HepG2 (cell line): Measurements from ENCODE around the gene FRS2. TPM values are rescaled to one million over a fixed set of nuclear protein-coding genes. Genes with fewer than 3 reads are reported as not detected.

ENCODE experiments used
- ATAC-seq: fragments of 200-7000 bp; cut with Tn5 transposase; 3 replicates; pipeline ENCODE4 v1.9.1; 2020; ENCODE audit warnings: mild to moderate bottlenecking, moderate library complexity
- BruUV-seq: library from RNA; stranded (reverse); fragments of 400-500 nt; replicated peaks from 2 replicates; lab custom pipeline; 2021; lab: Mats Ljungman, UMichigan
- CTCF ChIA-PET: fragments of 300-600 bp; formaldehyde crosslinking; extraction: SDS; loops from one replicate; lab custom pipeline; 2021; ENCODE audit warnings: low total read pairs, inconsistent platforms, low intra/inter-chr PET ratio; lab: Yijun Ruan, JAX
- POLR2A ChIA-PET: fragments of 350-600 bp; sonication (Branson Sonifier 250); formaldehyde crosslinking; loops from one replicate; lab custom pipeline; 2020; ENCODE audit warnings: antibody characterized with exemption, inconsistent platforms; lab: Yijun Ruan, JAX
- DNase-seq: peaks from one replicate; pipeline ENCODE4 v3.0.0-alpha.2; 2015; ENCODE audit warnings: low spot score
- FAIRE-seq: peaks from 3 replicates; lab custom pipeline; 2011; peaks lifted over from hg19 to GRCh38; lab: Jason Lieb, UNC
- H2AFZ ChIP-seq: one replicate; pipeline ENCODE4 v1.6.1; 2011; ENCODE audit warnings: low read length, inconsistent platforms
- H3K27ac ChIP-seq: fragments of 300-600 bp; 3 replicates; pipeline ENCODE4 v1.8.0; 2011; ENCODE audit warnings: mixed run types, mild to moderate bottlenecking, mixed read lengths, low read length, inconsistent platforms; ENCODE audit not compliant: insufficient read depth; ENCODE audit errors: extremely low read length
- H3K27me3 ChIP-seq, 2 experiments: fragments of 200-600 bp in 1 of 2; 2 replicates in 1 of 2; 3 replicates in 1 of 2; pipeline versions ENCODE4 v1.6.0 to v1.8.0; 2011; ENCODE audit warnings: low read length in 2 of 2, mild to moderate bottlenecking in 2 of 2, moderate library complexity in 2 of 2, inconsistent platforms in 1 of 2; ENCODE audit not compliant: insufficient read depth in 2 of 2, control insufficient read depth in 1 of 2
- H3K36me3 ChIP-seq, 2 experiments: fragments of 200-600 bp in 1 of 2; replicated peaks in 1 of 2; 2 replicates in 1 of 2; 3 replicates in 1 of 2; pipeline versions ENCODE4 v1.5.1 to v1.8.0; 2011; ENCODE audit warnings: low read length in 2 of 2, inconsistent platforms in 1 of 2; ENCODE audit not compliant: insufficient read depth in 2 of 2, control insufficient read depth in 1 of 2
- H3K4me1 ChIP-seq: 2 replicates; pipeline ENCODE4 v1.5.1; 2012; ENCODE audit warnings: low read length, inconsistent platforms; ENCODE audit not compliant: insufficient read depth
- H3K4me2 ChIP-seq: 2 replicates; pipeline ENCODE4 v1.6.0; 2011; ENCODE audit warnings: low read depth, low read length, inconsistent platforms
- H3K4me3 ChIP-seq, 3 experiments: fragments of 200-600 bp in 1 of 3; sonication (generic), shearing (Covaris generic) in 1 of 3; replicated peaks in 1 of 3; 2 replicates each; pipeline ENCODE4 v1.5.1; 2011 to 2016; ENCODE audit warnings: low read length in 3 of 3, inconsistent platforms in 2 of 3, low read depth in 2 of 3, mild to moderate bottlenecking in 2 of 3, control low read depth in 1 of 3, mixed read lengths in 1 of 3; ENCODE audit not compliant: insufficient read depth in 1 of 3
- H3K79me2 ChIP-seq: one replicate; pipeline ENCODE4 v1.6.1; 2011; ENCODE audit warnings: low read length, inconsistent platforms; ENCODE audit not compliant: insufficient read depth
- H3K9ac ChIP-seq: 2 replicates; pipeline ENCODE4 v1.6.0; 2011; ENCODE audit warnings: mild to moderate bottlenecking, low read depth, low read length, inconsistent platforms; ENCODE audit not compliant: insufficient read depth
- H3K9me3 ChIP-seq: 2 replicates; pipeline ENCODE4 v1.5.1; 2012; ENCODE audit warnings: mild to moderate bottlenecking, low read length
- H4K20me1 ChIP-seq: 2 replicates; pipeline ENCODE4 v1.6.0; 2011; ENCODE audit warnings: inconsistent platforms, mild to moderate bottlenecking, low read length, moderate library complexity; ENCODE audit not compliant: insufficient read depth
- BHLHE40 ChIP-seq: IDR thresholded peaks from 2 replicates; pipeline ENCODE4 v1.6.1; 2011; ENCODE audit warnings: low read length, improper control_type of control experiment
- BORCS8-MEF2B ChIP-seq: sonication (generic); formaldehyde crosslinking; IDR thresholded peaks from 2 replicates; pipeline ENCODE4 v1.8.0; 2022; ENCODE audit warnings: mild to moderate bottlenecking, missing genetic modification reagents
- CHCHD3 ChIP-seq: sonication (generic); formaldehyde crosslinking; IDR thresholded peaks from 2 replicates; pipeline ENCODE4 v1.8.0; 2022; ENCODE audit warnings: mild to moderate bottlenecking, missing genetic modification reagents, moderate library complexity
- DDIT3 ChIP-seq: sonication (generic); formaldehyde crosslinking; IDR thresholded peaks from 2 replicates; pipeline ENCODE4 v1.4.0; 2020; ENCODE audit warnings: mild to moderate bottlenecking, missing genetic modification reagents
- FOSL1 ChIP-seq: sonication (generic); formaldehyde crosslinking; IDR thresholded peaks from 2 replicates; pipeline ENCODE4 v1.9.0; 2021; ENCODE audit warnings: missing genetic modification reagents, borderline replicate concordance
- FOXJ3 ChIP-seq: sonication (generic); formaldehyde crosslinking; IDR thresholded peaks from 2 replicates; pipeline ENCODE4 v1.4.0; 2020; ENCODE audit warnings: missing genetic modification reagents, mild to moderate bottlenecking, borderline replicate concordance
- GLI4 ChIP-seq: sonication (generic); formaldehyde crosslinking; IDR thresholded peaks from 2 replicates; pipeline ENCODE4 v1.5.1; 2020; ENCODE audit warnings: missing genetic modification reagents, mild to moderate bottlenecking, moderate library complexity, borderline replicate concordance
- ISX ChIP-seq: sonication (generic); formaldehyde crosslinking; conservative IDR thresholded peaks from 2 replicates; pipeline ENCODE4 v1.5.0; 2020; ENCODE audit warnings: missing genetic modification reagents
- MTA1 ChIP-seq: sonication (generic); formaldehyde crosslinking; IDR thresholded peaks from 2 replicates; pipeline ENCODE4 v1.4.0; 2020; ENCODE audit warnings: missing genetic modification reagents, mild to moderate bottlenecking, borderline replicate concordance
- NPAS2 ChIP-seq: sonication (generic); formaldehyde crosslinking; IDR thresholded peaks from 2 replicates; pipeline ENCODE4 v1.8.0; 2022; ENCODE audit warnings: mild to moderate bottlenecking, missing genetic modification reagents, borderline replicate concordance
- PITX1 ChIP-seq: sonication (generic); formaldehyde crosslinking; IDR thresholded peaks from 2 replicates; pipeline ENCODE4 v1.5.1; 2020; ENCODE audit warnings: mild to moderate bottlenecking, missing genetic modification reagents
- ZBTB3 ChIP-seq: sonication (generic); formaldehyde crosslinking; IDR thresholded peaks from 2 replicates; pipeline ENCODE4 v1.4.0; 2020; ENCODE audit warnings: low read depth, mild to moderate bottlenecking, moderate library complexity, missing genetic modification reagents, borderline replicate concordance
- ZBTB42 ChIP-seq: sonication (generic); formaldehyde crosslinking; IDR thresholded peaks from 2 replicates; pipeline ENCODE4 v1.5.0; 2020; ENCODE audit warnings: mild to moderate bottlenecking, missing genetic modification reagents
- ZNF616 ChIP-seq: sonication (generic); formaldehyde crosslinking; IDR thresholded peaks from 2 replicates; pipeline ENCODE4 v1.5.0; 2020; ENCODE audit warnings: low read depth, mild to moderate bottlenecking, missing genetic modification reagents
- ZNF672 ChIP-seq: sonication (generic); formaldehyde crosslinking; IDR thresholded peaks from 2 replicates; pipeline ENCODE4 v1.8.1; 2022; ENCODE audit warnings: missing genetic modification reagents
- ZNF773 ChIP-seq: sonication (generic); formaldehyde crosslinking; IDR thresholded peaks from 2 replicates; pipeline ENCODE4 v1.4.0; 2020; ENCODE audit warnings: missing genetic modification reagents, borderline replicate concordance
- WGBS: methylation state at CpG from one replicate; pipeline ENCODE4 v1.1.6; 2017; ENCODE audit warnings: low lambda C conversion rate; 5-methylcytosine and 5-hydroxymethylcytosine counted together
- in situ Hi-C: cut with HindIII; loops from 2 replicates; pipeline ENCODE4 v1.10.0; 2017; ENCODE audit warnings: low pct_unique_long_range_greater_than_20kb; ENCODE audit not compliant: extremely low pct_ligation_motif_present
- intact Hi-C: fragments of 100-400 bp; cut with micrococcal nuclease; formaldehyde crosslinking; loops from one replicate; pipeline ENCODE4 v1.10.0; 2022; ENCODE audit not compliant: unreplicated experiment
- polyA plus RNA-seq, 8 experiments: library from polyadenylated mRNA; depleted of rRNA in 3 of 8; stranded (reverse) in 7 of 8; unstranded in 1 of 8; fragments of >200 nt; fragmentation: Illumina TruSeq in 4 of 8; extraction: Trizol in 4 of 8; gene quantifications; 2 replicates each; pipeline versions ENCODE4 v1.2.1 to v1.2.3, GENCODE V29; 2011 to 2016; ENCODE audit warnings: low read depth in 4 of 8, missing spikeins in 1 of 8, mixed read lengths in 1 of 8; ENCODE audit not compliant: insufficient read depth in 1 of 8
- total RNA-seq, 5 experiments: library from RNA; depleted of rRNA; stranded (reverse); fragments of >200 nt; fragmentation: Illumina TruSeq; extraction: Trizol; gene quantifications; 2 replicates each; pipeline ENCODE4 v1.2.3, GENCODE V29; 2016; ENCODE audit warnings: low read depth in 1 of 5
- TF ChIP-seq, protein P1 (sequence below): sonication (generic); formaldehyde crosslinking; IDR thresholded peaks from 2 replicates; pipeline ENCODE4 v1.4.0; 2020; ENCODE audit warnings: mild to moderate bottlenecking, missing genetic modification reagents
- TF ChIP-seq, protein P2 (sequence below): sonication (generic); formaldehyde crosslinking; IDR thresholded peaks from 2 replicates; pipeline ENCODE4 v1.5.1; 2020; ENCODE audit warnings: missing genetic modification reagents, mild to moderate bottlenecking, borderline replicate concordance

The FRS2 gene
- total and polyA plus RNA-seq, 2 of the 13 experiments (the other 11 are each of a cell fraction or from before 2014, with no cell fraction given) = 8.3 to 16.8 TPM

- DNase-seq (no peak), ATAC-seq (no peak), FAIRE-seq (no peak)
- TF ChIP-seq ZBTB3 (CRISPR knock-in tag) (no peak), FOSL1 (no peak), MTA1 (CRISPR knock-in tag) (no peak), ISX (CRISPR knock-in tag) (no peak), ZNF672 (CRISPR knock-in tag) (no peak), ZBTB42 (no peak), ZNF616 (CRISPR knock-in tag) (no peak), NPAS2 (CRISPR knock-in tag) (no peak), BORCS8-MEF2B (CRISPR knock-in tag) (no peak), GLI4 (CRISPR knock-in tag) (no peak), DDIT3 (CRISPR knock-in tag) (no peak), BHLHE40 (no peak), ZNF773 (CRISPR knock-in tag) (no peak), PITX1 (CRISPR knock-in tag) (no peak), FOXJ3 (CRISPR knock-in tag) (no peak), CHCHD3 (CRISPR knock-in tag) (no peak)
- TF ChIP-seq, protein P1, sequence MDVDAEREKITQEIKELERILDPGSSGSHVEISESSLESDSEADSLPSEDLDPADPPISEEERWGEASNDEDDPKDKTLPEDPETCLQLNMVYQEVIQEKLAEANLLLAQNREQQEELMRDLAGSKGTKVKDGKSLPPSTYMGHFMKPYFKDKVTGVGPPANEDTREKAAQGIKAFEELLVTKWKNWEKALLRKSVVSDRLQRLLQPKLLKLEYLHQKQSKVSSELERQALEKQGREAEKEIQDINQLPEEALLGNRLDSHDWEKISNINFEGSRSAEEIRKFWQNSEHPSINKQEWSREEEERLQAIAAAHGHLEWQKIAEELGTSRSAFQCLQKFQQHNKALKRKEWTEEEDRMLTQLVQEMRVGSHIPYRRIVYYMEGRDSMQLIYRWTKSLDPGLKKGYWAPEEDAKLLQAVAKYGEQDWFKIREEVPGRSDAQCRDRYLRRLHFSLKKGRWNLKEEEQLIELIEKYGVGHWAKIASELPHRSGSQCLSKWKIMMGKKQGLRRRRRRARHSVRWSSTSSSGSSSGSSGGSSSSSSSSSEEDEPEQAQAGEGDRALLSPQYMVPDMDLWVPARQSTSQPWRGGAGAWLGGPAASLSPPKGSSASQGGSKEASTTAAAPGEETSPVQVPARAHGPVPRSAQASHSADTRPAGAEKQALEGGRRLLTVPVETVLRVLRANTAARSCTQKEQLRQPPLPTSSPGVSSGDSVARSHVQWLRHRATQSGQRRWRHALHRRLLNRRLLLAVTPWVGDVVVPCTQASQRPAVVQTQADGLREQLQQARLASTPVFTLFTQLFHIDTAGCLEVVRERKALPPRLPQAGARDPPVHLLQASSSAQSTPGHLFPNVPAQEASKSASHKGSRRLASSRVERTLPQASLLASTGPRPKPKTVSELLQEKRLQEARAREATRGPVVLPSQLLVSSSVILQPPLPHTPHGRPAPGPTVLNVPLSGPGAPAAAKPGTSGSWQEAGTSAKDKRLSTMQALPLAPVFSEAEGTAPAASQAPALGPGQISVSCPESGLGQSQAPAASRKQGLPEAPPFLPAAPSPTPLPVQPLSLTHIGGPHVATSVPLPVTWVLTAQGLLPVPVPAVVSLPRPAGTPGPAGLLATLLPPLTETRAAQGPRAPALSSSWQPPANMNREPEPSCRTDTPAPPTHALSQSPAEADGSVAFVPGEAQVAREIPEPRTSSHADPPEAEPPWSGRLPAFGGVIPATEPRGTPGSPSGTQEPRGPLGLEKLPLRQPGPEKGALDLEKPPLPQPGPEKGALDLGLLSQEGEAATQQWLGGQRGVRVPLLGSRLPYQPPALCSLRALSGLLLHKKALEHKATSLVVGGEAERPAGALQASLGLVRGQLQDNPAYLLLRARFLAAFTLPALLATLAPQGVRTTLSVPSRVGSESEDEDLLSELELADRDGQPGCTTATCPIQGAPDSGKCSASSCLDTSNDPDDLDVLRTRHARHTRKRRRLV (CRISPR knock-in tag) = no peak
- TF ChIP-seq, protein P2, sequence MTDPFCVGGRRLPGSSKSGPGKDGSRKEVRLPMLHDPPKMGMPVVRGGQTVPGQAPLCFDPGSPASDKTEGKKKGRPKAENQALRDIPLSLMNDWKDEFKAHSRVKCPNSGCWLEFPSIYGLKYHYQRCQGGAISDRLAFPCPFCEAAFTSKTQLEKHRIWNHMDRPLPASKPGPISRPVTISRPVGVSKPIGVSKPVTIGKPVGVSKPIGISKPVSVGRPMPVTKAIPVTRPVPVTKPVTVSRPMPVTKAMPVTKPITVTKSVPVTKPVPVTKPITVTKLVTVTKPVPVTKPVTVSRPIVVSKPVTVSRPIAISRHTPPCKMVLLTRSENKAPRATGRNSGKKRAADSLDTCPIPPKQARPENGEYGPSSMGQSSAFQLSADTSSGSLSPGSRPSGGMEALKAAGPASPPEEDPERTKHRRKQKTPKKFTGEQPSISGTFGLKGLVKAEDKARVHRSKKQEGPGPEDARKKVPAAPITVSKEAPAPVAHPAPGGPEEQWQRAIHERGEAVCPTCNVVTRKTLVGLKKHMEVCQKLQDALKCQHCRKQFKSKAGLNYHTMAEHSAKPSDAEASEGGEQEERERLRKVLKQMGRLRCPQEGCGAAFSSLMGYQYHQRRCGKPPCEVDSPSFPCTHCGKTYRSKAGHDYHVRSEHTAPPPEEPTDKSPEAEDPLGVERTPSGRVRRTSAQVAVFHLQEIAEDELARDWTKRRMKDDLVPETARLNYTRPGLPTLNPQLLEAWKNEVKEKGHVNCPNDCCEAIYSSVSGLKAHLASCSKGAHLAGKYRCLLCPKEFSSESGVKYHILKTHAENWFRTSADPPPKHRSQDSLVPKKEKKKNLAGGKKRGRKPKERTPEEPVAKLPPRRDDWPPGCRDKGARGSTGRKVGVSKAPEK (CRISPR knock-in tag) = no peak
- H3K9me3 ChIP-seq = no peaks in the 10 kb centered on the region
- H3K4me3 ChIP-seq = no peak overlapping the region
- in situ Hi-C loops (no loop called here), intact Hi-C loops (no loop called here)
- BruUV-seq = no TSS peak
- H3K27me3 ChIP-seq = no peaks in the 10 kb centered on the region
- 0% methylated on average over 2 of the region's 2 CpGs for WGBS
- H3K79me2 ChIP-seq = no peaks in the 10 kb centered on the region
- no peak overlapping the region for H3K27ac ChIP-seq
- no peak overlapping the region for H3K9ac ChIP-seq
- H2AFZ ChIP-seq = no peak overlapping the region
- CTCF ChIA-PET = no interaction called here
- POLR2A ChIA-PET = no interaction called here
- peaks cover 5% of the 10 kb centered on the region; the same call in 1 of the 2 replicates for H3K4me1 ChIP-seq
- H4K20me1 ChIP-seq = no peaks in the 10 kb centered on the region
- no peak overlapping the region for H3K4me2 ChIP-seq
- H3K36me3 ChIP-seq = no peaks in the 10 kb centered on the region
Observed at GRCh38 chr12:69440886-69441285, 29.3 kb upstream of the FRS2 start.
